Measurements from ENCODE around the gene SYCP3. TPM values are rescaled to one million over a fixed set of nuclear protein-coding genes. Genes with fewer than 3 reads are reported as not detected.

SYCP3 gene
- polyA plus RNA-seq, 1 of the 3 experiments (the other 2 are of a cell fraction): 0.07 TPM

DNA sequence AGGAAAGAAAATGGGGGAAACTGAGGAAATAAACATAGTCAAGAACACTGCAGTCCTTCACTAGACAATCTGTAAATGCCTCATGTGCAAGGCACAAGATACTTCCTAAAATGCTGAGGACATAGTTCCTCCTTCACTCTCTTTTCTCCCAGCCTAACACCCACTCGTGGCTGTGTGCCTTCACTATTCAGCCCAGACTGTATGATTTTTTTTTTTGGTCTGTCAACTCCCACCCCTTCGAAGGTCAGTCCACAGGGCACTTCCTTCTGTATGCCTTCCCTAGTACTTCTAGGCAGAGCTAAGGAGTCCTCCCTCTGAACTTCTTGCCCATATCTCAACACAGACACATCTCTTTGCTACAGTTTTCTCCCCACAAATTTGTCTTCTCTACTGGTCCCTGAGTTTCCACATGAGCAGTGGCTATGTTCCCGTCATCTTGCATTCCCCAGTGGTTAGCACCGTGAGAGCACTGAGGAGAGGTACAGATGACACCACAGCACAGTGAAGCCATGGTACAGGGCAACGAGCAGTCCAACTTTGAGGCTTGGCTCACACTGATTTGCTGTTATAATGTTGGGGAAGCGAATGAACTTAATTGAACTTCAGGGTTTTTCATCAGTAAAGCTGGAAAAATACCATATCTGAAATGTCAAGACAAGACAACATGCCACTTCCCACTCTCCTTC lies 24.1 kb upstream of the SYCP3 start (continued):
- TF ChIP-seq ELF1 (IDR thresholded peaks at IDR 0.05) (no peak), NFIC (IDR thresholded peaks at IDR 0.05; ENCODE audit: borderline replicate concordance) (no peak), RCOR1 (IDR thresholded peaks at IDR 0.05; ENCODE audit: low read length) (no peak), POLR2AphosphoS5 (IDR thresholded peaks at IDR 0.05; ENCODE audit: low read depth, low read length) (no peak), FOSL2 (IDR thresholded peaks at IDR 0.05; ENCODE audit: borderline replicate concordance, low read depth) (no peak)
- TF ChIP-seq, protein P1, sequence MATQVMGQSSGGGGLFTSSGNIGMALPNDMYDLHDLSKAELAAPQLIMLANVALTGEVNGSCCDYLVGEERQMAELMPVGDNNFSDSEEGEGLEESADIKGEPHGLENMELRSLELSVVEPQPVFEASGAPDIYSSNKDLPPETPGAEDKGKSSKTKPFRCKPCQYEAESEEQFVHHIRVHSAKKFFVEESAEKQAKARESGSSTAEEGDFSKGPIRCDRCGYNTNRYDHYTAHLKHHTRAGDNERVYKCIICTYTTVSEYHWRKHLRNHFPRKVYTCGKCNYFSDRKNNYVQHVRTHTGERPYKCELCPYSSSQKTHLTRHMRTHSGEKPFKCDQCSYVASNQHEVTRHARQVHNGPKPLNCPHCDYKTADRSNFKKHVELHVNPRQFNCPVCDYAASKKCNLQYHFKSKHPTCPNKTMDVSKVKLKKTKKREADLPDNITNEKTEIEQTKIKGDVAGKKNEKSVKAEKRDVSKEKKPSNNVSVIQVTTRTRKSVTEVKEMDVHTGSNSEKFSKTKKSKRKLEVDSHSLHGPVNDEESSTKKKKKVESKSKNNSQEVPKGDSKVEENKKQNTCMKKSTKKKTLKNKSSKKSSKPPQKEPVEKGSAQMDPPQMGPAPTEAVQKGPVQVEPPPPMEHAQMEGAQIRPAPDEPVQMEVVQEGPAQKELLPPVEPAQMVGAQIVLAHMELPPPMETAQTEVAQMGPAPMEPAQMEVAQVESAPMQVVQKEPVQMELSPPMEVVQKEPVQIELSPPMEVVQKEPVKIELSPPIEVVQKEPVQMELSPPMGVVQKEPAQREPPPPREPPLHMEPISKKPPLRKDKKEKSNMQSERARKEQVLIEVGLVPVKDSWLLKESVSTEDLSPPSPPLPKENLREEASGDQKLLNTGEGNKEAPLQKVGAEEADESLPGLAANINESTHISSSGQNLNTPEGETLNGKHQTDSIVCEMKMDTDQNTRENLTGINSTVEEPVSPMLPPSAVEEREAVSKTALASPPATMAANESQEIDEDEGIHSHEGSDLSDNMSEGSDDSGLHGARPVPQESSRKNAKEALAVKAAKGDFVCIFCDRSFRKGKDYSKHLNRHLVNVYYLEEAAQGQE (IDR thresholded peaks at IDR 0.05; ENCODE audit: low read depth, low read length): no peak

DNA sequence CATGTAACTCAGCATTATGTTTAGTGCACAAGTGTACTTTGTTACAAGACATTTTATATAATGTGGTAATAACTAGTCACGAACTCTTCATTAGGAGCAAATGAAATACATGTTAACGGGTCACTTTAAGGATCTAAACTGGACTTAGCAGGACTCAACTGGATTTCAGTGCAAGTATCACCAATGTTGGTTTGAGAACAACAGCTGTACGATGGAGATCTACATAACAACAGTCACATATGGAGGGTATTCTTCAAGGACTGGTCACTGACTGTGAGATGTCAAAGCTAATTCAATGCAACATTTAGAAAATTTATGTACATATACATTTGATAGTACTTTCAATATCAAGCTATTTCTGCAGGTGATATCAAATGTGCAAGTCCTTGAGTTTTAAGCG lies 22.5 kb upstream of the SYCP3 start:
- Histone ChIP-seq H3K27ac (ENCODE audit: low read depth in 2 of 2, low read length in 1 of 2) (no peak overlapping the region), H3F3A (replicated peaks; ENCODE audit: insufficient read depth) (peaks cover 9% of the 10 kb centered on the region), H3K9ac (no peak overlapping the region), H3K9me3 (no peaks in the 10 kb centered on the region), H3K79me2 (ENCODE audit: insufficient read depth) (no peaks in the 10 kb centered on the region), H3K4me1 (ENCODE audit: control insufficient read depth in 1 of 2, insufficient read depth in 2 of 2, low read depth in 1 of 2, low read length in 1 of 2) (no peaks in the 10 kb centered on the region), H4K20me1 (ENCODE audit: insufficient read depth) (no peaks in the 10 kb centered on the region), H3K27me3 (ENCODE audit: insufficient read depth) (no peaks in the 10 kb centered on the region), H3K36me3 (replicated peaks in 1 of 2; ENCODE audit: control insufficient read depth in 1 of 2, insufficient read depth in 2 of 2, low read length in 1 of 2) (peaks cover 16% of the 10 kb centered on the region in 2 experiments), H3K4me2 (no peak overlapping the region), H2AFZ (ENCODE audit: low read depth) (no peak overlapping the region), H3K9me2 (no peaks in the 10 kb centered on the region), H3K4me3 (ENCODE audit: low read depth in 2 of 2, low read length in 1 of 2) (no peak overlapping the region)
- POLR2A ChIA-PET: no interaction called here
- DNase-seq: no peak
- TF ChIP-seq FOSL2 (IDR thresholded peaks at IDR 0.05; ENCODE audit: borderline replicate concordance, low read depth): no peak
- no peak for TF ChIP-seq NRF1 (IDR thresholded peaks at IDR 0.05; ENCODE audit: low read depth, low read length)
- CTCF ChIA-PET: interaction anchor here (1.3 to 4.3 kb wide), 3 partner anchors 11 to 78 kb away, joined by 4 to 33 read pairs (median 10); no protein-coding TSS in a partner anchor
- 89% methylated on average over 4 of the region's 4 CpGs for WGBS (ENCODE audit: low lambda C conversion rate)

DNA sequence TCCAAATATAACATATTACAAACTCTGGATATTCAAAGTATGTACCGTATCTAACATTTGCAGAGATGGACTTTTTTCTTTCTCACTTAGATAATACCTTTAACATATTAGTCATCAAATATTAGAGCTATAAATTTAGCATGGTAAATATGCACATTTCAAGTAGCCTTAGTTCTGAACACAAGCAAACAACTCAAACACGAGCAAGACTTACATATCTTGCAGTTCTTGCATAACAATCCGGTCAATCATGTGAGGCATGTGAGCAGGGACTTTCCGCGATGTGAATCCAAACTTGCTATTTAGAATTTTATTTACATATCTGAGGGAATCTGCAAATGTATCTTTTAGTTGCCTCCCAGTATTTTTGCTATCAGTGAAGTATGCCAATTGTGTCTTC lies 22.1 kb upstream of the SYCP3 start:
- Histone ChIP-seq H3K4me3 (ENCODE audit: low read depth in 2 of 2, low read length in 1 of 2) (no peak overlapping the region), H3F3A (replicated peaks; ENCODE audit: insufficient read depth) (peaks cover 9% of the 10 kb centered on the region), H3K9ac (no peak overlapping the region), H3K27ac (ENCODE audit: low read depth in 2 of 2, low read length in 1 of 2) (no peak overlapping the region), H4K20me1 (ENCODE audit: insufficient read depth) (no peaks in the 10 kb centered on the region), H3K9me2 (no peaks in the 10 kb centered on the region), H3K36me3 (replicated peaks in 1 of 2; ENCODE audit: control insufficient read depth in 1 of 2, insufficient read depth in 2 of 2, low read length in 1 of 2) (peaks cover 18 to 20% of the 10 kb centered on the region in 2 experiments), H3K4me1 (ENCODE audit: control insufficient read depth in 1 of 2, insufficient read depth in 2 of 2, low read depth in 1 of 2, low read length in 1 of 2) (no peaks in the 10 kb centered on the region), H3K4me2 (no peak overlapping the region), H3K9me3 (no peaks in the 10 kb centered on the region), H3K27me3 (ENCODE audit: insufficient read depth) (no peaks in the 10 kb centered on the region), H3K79me2 (ENCODE audit: insufficient read depth) (no peaks in the 10 kb centered on the region), H2AFZ (ENCODE audit: low read depth) (no peak overlapping the region)
- no peak for DNase-seq
- POLR2A ChIA-PET: no interaction called here
- CTCF ChIA-PET: interaction anchor here (1.2 to 4.3 kb wide), 3 partner anchors 11 to 79 kb away, joined by 3 to 33 read pairs (median 10); no protein-coding TSS in a partner anchor
- WGBS (ENCODE audit: low lambda C conversion rate): 79% methylated on average over 5 of the region's 5 CpGs
- TF ChIP-seq TEAD4 (IDR thresholded peaks at IDR 0.05; ENCODE audit: borderline replicate concordance, insufficient read depth) (no peak), GABPA (IDR thresholded peaks at IDR 0.05; ENCODE audit: low read depth) (no peak), TCF12 (IDR thresholded peaks at IDR 0.05) (no peak), SMC3 (IDR thresholded peaks at IDR 0.05; ENCODE audit: low read depth, low read length) (no peak), RAD21 (IDR thresholded peaks at IDR 0.05; ENCODE audit: low read length) (no peak), TAF1 (IDR thresholded peaks at IDR 0.05; ENCODE audit: borderline replicate concordance, low read depth, low read length) (no peak), SIN3A (IDR thresholded peaks at IDR 0.05; ENCODE audit: borderline replicate concordance, low read depth, low read length) (no peak), RXRA (IDR thresholded peaks at IDR 0.05; ENCODE audit: borderline replicate concordance, low read depth) (no peak), MEF2A (IDR thresholded peaks at IDR 0.05; ENCODE audit: borderline replicate concordance, low read depth) (no peak), POLR2AphosphoS5 (IDR thresholded peaks at IDR 0.05; ENCODE audit: low read depth, low read length) (no peak), MXI1 (IDR thresholded peaks at IDR 0.05; ENCODE audit: low read depth, low read length) (no peak)
- TF ChIP-seq, protein P2, sequence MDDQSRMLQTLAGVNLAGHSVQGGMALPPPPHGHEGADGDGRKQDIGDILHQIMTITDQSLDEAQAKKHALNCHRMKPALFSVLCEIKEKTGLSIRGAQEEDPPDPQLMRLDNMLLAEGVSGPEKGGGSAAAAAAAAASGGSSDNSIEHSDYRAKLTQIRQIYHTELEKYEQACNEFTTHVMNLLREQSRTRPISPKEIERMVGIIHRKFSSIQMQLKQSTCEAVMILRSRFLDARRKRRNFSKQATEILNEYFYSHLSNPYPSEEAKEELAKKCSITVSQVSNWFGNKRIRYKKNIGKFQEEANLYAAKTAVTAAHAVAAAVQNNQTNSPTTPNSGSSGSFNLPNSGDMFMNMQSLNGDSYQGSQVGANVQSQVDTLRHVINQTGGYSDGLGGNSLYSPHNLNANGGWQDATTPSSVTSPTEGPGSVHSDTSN (IDR thresholded peaks at IDR 0.05): no peak

Measured in SK-N-SH (cell line).